Measurements from ENCODE around the gene UXT.
A peak's percentile ranks its signal among the peaks of the same experiment; 100 is the strongest.
"Not testable (repeated sequence)": the region's sequence is repeated elsewhere in the genome, so short reads cannot be mapped to it uniquely, and the experiment has no call there.

The UXT gene, protein sequence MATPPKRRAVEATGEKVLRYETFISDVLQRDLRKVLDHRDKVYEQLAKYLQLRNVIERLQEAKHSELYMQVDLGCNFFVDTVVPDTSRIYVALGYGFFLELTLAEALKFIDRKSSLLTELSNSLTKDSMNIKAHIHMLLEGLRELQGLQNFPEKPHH

DNA sequence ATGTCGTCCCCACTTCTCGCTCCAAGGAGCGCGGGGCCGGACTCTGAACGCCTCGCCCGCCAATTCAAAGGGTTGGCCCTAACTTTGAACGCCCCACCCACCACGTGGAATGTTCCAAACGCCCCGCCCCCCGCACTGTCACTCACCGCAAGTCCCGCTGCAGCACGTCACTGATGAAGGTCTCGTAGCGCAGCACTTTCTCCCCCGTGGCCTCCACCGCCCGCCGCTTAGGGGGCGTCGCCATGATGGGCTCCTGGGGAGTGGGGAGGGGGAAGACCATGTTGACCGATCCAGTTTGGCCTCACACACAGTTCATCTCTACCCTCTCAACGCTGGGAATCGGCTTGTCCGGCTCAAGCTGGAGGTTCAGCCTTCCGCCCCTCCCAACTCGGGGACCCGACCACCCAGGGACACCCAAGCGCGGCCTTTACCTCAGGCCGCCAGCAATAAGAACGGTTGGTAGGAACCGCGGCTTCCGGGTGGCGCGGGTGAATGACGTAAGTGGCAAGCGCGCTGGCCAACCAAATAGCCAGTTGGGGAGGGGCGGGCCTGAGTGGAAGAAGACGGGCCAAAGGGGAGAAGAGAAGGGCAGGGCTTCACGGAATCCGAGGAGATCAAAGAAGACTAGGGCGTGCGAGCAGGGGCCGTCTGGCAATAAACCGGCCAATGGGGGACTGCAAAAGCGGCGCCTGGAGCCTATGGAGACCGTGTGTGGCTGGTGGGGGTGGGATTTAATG, at the start of gene UXT:
Gene UXT (minus strand): TSS at position 497 of the 737 bp plus-strand sequence. CDS start 253 bp downstream, at position 244.
- peak; percentile 91 for DNase-seq

DNA sequence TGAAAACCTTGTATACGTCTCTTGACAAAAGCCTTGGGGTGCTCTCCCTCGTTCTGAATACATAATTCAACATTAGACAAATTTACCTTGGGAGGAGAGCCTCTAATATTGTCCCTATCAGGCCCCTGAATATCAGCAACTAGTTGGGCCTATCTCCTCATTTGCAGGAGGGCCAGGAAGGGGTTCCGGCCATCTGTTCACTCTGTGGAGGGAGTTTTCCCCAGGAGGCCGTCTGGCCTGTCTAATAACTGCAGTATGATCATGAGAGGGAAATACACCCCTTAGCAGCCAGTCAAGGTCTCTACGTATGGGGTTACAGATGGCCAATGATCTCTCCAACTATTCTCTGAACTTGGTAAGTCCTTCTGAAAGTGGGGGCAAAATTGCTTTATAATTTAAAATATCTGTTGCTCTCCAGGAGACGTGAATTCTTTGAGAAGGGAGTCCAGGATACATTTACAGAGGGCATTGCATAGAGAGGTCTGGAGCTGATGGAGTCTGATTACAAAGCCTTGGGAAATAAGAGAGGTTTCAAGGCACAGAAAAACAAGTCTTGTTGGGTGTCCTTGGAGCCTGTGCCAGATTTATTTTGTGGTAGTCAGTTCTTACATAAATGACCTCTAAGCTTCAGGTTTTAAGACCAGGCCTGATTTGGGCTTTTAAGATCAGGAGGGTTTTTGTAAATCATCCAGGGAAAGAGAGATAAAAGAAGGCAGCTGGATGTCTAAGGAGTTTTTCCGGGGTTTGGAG, 48.2 kb upstream of the UXT start:
- no peak for DNase-seq

DNA sequence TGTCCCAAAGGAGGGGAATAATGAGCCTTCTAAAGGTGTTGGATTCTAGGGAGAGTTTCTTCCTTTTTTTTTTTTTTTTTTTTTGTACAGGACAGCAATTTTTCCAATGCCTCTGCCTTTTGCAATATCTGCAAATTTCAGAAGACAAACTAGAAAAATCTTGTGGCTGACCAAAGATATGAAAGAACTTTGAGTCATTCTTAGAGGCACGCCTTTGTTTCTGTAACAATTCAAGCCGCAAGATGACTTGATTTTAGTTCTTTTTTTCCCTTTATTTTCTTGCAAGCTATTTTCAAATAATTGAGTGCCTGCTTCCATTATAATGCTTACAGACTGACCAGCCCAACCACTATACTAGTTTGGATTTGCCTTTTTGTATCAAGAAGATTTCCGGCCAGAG, 47.6 kb upstream of the UXT start:
- DNase-seq: no peak

DNA sequence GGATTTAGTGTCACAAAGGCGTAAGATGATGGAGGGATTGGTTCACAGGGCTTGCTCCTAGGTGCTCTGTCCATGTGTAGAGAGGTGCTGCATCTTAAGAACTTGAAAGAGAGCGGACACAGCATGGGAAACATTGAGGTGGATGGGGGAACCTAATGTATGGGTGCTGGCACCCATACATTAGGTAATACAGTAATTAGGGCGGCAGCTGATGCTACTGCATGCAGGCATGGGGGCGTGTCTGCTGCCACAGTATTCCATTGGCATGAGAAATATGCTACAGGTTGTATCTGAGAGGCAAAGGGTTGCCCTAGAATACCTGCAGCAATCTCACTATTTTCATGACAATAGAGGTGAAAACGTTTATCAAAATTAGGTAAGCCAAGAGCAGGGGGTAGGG, 45.8 kb upstream of the UXT start:
- DNase-seq: no peak

DNA sequence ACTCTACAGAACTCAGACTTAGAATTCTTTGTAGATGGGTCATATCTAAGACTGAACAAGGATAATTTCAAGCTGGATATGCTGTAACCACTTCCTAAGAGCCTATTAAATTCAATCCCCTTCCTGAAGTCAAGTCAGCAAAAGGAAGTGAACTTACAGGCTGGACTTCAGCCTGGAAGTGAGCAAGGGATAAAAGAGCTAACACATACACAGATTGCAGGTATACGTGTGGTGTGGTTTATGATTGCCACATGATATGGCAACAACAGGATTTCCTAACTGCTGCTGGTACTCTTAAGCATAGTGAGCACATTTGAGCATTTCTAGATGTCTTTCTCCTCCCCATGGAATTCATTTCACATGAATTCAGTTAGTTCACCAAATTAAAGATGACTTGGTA, 38.2 kb upstream of the UXT start:
- no peak for DNase-seq

DNA sequence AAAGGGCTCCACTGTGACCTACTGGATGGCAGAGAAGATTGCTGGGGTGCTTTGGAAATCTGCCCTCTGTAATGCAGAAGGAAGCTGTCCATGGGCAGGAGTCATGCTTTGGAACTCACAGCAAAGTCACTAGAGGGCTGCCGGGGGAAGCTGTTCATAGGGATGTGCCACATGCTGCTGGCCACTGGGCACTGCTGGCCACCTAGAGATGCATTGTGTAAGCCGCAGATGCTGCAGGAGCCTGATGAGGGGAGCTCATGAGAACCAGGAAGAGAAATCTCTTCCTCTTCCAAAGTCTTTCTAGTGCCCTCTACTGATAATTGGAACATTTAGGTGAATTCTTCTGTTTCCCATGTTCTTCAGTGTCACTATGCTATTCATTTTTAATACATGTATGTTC, 31.2 kb upstream of the UXT start:
- DNase-seq: no peak

DNA sequence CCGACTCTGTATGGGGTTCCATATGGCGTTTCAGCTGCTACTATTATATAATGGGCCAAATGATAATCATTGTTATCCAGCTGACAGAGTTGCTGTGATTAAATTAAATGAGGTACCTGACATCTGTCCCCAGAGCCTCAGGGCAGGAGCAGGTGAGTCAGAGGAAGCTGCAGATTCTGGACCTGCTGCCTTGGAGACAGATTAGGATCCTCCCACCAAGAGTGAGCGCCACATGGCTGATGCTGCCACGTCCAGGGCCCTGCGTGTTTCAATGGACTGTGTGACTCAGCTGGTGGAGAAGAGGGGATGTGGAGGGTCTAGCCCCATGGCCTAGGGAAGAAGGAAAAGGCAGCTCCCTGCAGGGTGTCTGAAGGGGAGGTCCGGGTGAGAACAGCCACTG, 28.3 kb upstream of the UXT start:
- DNase-seq: no peak

DNA sequence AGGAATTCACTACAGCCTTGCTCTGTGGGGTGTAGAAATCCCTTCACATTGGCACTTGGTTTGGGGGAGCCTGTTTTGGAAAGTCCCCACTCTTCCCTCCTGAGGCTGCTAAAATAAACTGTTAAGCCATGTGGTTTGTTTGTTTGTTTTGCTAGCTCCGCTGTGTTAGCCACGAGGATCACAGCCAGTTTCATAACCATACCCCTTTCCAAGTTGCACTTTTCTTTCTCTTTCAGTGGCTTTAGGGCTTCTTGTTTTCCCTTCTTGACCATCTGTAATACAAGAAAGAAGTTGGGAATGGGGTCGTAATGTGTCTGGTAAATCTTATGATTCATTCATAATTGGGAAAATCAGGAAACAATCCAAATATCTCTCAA, 24.8 kb upstream of the UXT start:
- DNase-seq: no peak

DNA sequence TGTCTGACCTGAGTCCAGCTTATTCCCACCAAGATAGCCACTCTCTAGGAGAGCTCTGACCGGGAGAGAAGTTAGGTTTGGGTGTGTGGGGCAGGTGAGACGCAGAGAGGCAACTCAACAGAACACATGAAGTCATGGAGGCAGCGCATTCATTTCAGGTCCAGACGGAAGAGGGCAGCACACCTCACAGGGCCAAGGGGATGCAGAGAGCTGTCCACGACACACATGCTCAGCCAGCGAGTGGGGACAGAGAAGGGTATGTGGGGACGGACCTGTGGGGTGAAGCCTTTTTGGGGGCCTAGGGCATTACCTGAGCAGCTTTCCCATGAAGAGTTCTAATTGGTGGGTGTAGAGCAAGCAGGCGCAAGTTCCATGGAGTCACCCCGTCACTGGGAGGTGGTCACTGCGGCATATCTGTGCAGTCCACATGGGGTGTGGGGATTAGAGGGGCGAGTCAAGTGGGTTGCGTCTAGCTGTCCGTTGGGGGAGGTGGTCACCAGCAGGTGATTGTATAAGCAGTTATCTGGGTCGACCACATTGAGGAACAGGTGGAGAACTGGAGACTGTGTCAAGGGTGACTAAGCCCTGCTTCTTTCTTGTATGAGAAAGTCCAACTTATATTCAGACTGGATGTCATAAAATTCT, 24.3 kb upstream of the UXT start:
- DNase-seq: no peak

DNA sequence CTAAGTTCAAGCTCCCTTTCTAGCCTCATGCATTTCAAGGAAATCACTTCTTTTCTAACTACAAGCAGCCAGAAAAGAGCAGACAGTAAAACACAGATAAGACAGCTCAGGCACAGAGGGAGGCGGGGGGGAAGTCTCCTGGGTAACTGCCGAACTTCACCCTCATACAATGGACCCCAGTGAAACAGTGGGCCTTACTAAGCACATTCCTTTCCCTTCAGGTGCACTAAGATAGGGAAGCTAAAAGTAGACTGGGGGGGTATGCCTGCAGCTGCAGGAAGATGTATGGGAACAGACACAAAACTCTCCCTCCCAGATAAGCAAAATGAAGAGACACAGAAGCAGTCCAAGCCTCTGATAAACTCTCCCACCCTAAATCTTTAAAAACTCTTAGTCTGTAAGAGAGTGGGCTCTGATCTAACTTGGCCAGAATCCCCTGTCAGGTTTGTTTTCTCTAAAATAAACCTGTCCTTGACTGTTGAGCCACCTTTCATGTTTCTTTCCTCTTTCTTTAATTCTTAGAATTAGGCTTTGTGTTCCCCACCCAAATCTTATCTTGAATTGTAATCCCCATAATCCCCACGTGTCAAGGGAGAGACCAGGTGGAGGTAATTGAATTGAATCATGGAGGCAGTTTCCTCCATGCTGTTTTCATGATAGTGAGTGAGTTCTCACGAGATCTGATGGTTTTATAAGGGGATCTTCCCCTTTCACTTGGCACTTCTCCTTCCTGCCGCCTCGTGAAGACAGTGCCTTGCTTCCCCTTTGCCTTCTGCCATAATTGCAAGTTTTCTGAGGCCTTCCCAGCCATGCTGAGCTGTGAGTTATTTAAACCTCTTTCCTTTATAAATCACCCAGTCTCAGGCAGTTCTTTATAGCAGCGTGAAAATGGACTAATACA, 17.2 kb upstream of the UXT start:
- DNase-seq: not testable (repeated sequence)

DNA sequence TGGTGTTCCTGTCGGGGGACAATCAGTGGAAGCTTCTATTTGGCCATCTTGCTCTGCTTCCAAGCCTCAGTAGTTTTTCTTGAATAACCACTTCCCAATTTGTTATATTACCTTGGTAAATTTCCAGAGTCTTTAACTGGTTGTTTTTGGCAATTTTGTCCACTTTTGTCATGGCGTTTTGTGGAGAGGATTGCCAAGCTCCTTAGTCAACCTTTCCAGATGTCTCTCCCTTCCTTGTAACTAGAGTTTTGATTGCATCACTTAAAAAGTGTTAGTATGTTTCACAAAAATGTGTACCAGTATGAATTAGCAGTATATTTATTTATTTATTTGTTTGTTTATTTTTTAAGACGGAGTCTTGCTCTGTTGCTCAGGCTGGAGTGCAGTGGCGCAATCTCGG, 15.8 kb upstream of the UXT start:
- no peak for DNase-seq

DNA sequence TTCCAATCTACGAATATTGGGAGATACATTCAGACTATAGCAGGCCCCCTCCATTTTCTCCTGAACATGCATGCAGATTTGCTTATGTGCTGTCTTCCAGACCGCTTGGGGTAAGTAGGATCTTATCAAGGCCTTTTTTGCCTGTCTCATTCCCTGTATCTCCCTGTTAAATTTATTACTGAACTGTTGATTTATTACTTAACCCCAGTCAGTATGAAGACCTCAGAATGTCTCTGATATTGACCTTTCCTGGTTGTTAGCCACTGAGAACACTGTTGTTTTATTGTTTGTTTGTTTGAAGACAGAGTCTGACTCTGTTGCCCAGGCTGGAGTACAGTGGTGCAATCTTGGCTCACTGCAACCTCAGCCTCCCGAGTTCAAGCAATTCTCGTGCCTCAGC, 6.8 kb upstream of the UXT start:
- DNase-seq: not testable (repeated sequence)

DNA sequence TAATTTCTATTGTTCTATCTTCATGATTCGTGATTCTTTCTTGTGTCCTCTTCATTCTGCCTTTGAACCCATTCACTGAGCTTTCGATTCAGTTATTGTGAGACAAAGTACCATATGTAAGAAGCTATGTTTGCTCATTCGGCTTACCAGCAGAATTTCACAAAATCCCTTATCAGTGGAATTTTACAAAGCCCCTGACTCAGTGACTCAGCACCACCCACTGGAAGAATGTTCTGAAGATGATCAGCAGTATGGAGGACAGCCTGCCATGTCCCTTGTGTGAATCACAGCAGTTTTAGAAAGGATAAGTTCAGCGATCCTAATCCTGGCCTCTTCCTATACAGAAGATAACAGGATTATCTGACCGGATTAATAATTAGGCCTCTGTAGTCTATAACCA, 5.8 kb upstream of the UXT start:
- no peak for DNase-seq

DNA sequence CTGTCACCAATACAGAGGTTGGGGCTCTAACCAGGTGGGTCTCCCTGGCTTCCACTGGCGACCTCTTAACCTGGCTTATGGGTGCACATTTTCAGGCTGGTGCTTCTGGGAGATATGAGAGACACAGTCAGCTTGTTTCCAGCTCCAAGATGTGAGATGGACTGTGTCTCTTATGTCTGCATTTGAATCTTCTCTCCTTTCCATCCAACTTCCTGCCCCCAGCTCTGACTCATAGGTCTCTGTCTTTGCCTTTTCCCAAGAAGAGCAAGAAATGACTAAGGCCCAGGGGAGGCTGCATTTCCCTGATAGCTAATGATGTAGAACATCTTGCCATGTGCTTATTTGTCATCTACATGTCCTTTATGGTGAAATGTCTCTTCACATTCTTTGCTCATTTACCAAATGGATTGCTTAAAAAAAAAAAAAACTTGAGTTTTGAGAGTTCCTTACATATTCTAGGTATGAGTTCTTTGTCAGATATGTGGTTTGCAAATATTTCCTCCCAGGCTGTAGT, 3.2 kb upstream of the UXT start:
- DNase-seq: no peak

DNA sequence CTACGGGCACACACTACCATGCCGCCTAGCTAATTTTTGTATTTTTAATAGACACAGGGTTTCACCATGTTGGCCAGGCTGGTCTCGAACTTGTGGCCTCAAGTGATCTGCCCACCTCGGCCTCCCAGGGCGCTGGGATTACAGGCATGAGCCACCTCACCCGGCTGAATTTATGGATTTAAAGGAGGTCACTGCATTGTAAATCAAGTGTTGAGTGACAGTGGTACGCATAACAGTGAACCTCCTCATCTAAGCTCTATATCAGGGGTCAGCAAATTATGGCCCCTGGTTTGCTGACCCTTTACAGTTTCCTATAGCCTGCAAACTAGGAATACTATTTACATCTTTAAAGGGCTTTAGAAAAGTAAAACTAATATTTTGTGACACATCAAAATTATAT, 2.6 kb upstream of the UXT start:
- no peak for DNase-seq

DNA sequence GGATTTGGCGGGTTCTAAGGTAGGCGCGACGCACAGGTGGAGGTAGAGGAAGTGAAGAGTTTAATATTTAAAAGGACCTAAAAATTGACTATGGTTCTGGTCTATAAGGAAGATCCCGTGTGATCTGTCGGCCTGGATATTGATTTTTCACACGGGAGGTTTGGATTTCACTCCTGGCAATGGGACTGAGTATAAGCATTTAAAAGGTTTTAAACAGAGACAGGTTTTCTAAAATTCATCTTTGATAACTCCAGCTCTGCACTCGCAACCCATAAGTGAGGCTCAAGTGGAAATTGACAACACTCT, 394 bp upstream of the UXT start:
- no peak for DNase-seq

DNA sequence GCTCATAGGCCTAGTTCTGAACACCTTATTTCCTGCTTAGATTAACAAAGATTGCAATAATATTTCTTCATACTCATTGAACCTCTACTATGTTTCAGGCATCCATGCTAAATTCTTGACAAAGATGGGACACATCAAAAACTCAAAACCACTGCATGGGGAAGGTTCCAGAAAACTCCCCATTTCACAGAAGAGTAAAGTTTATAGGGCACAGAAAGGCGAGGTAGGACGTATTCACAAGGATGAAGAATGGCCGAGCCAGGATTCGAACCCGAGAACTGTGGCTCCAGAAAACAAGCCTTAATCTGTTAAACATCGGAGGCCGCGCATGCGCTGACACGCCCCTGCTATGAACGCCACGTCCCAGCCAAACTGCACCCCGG, 688 bp downstream of the UXT start:
- no peak for DNase-seq

DNA sequence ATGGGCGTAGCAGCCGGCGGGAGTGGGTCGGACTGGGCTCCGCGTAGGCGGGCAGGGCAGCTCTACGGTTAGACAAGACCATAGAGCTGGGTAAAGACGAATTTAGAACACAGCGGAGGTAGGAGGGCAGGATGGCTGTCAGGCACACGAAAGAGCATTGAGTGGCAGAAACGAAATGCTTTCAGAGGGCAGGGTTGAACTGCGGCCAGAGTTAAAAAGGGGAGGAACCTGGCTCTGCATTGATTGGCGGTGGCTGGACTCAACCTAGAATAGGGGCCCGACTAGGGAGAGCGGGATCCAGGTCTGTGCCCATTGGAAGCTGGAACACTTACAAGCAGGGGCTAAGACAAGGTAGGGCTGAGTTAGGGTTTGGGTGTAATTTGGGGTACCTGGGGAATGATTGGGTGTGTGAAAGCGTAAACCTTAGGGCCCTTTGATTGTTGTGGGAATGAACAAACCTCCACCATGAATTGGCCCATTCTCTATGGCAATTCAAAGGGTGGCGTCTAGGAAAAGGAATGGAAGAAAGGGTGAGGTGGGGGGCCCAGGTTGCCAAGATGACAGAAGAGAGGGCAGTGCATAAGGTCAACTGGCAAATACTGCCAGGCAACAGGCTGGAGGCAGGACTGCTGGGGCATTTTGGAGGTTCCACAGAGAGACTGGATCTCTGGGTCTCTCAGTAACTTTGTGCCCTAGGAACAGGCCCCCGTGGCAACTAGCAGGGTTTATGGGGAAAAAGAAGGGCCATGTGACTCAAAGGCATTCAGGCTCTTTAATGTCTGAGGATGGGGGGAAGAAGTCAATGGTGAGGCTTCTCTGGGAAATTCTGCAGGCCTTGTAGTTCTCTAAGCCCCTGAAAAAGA, 7.7 kb downstream of the UXT start:
- DNase-seq: no peak

DNA sequence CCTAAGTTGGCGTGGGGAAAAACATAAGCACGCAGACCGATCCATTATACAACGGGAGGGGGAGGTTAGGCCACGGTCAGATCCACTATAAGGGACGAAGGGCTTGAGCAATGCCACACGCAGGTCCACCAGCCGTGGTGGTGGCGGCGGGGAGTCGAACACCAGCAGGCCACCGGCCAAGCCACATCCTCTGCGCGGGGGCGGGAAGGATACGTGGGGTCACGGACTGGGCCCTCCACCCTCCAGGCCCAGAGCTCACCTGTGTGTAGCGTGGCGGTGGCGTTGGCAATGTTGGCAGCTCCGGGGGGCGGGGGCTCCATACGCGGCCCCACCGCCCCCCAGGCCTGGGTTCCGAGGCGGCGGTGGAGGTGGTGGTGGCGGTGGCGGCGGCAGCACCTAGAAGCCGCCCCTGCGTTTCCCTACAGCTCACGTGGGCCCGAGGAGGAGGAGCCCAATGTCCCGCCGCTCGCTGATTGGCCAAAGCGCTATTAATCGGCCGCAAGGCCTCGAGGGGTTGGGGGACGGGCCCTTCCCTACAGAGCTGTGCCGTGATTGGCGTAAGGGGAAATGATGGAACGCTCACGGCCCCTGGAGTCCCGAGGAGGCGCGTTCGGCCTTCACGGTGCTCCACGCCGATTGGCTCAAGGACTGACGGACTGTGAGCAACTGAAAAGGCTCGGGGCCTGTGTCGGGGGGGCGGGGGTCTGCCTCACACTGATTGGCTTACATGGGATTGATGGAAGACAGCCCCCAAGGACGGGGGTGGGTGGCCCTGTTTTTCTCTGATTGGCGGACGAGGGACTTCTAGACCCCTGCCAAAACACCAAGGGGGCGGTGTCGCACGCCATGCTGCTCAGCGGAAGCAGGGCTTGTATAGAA, 8.6 kb downstream of the UXT start, which contains the start of gene ELK1:
Gene ELK1 (minus strand): TSS at position 400 of the 879 bp plus-strand sequence. CDS start 9,122 bp downstream, outside the sequence.
- DNase-seq: peak; percentile 90

DNA sequence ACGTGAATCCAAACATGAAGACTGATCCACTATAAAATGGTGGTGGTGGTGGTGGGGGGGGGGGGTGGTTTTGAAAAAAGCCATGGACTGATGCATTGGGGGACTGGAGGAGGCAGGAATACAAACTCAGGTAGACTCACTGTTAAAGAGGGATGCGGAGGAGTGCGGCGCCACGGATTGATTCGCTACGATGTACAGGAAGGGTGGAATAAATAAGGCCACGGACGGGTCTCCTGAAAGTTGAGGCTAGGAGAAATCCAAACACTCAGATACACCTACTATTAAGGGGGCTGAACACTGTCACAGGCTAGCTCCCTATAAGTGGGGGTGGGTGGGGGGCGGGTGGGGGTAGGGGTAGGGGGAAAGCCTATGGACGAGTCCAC, 9.2 kb downstream of the UXT start:
- no peak for DNase-seq

DNA sequence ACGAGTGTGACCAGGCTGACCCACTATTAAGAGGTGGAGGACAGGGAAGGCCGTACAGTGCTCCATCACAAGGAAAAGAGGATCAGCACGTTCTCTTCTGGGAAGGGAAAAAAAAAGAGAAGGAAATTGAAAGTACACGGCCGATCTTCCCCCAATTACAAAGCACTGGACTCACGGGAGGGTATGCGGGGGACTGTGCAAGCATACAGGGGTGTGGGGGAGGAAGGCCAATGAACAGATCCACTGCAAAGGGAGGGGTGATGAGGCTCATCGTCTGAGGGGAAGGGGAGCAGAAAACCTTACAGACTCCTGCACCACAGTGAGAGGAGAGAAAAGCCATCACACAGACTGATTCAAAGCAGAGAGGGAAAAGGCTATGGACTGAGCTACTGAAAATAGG, 9.7 kb downstream of the UXT start:
- DNase-seq: no peak

All from CD4-positive, alpha-beta T cell treated with Interleukin-17A for 4 hours (primary cell).